Glutamatergic neuron (in vitro differentiated cells): ENCODE data around the gene RETSAT. TPM values are rescaled to one million over a fixed set of nuclear protein-coding genes. Genes with fewer than 3 reads are reported as not detected.

ENCODE experiments used
- total RNA-seq: library from RNA; stranded (reverse); fragmentation: NEBNext Ultra II Directional; extraction: Animal tissue kit (Norgen Biotek cat#: 25700); gene quantifications from one replicate; pipeline ENCODE4 v1.2.1, GENCODE V29; 2021; ENCODE audit not compliant: unreplicated experiment

The RETSAT gene
- total RNA-seq, 1 donor from 2014 or later: 39.4 TPM

Other genes with a start within 250 kb of the RETSAT start
- 6.6 TPM for gene TCF7L1, start 221.1 kb downstream of the RETSAT start, total RNA-seq
- 47.1 TPM for gene TGOLN2, start 26.5 kb downstream of the RETSAT start, total RNA-seq
- 18.0 TPM for gene ELMOD3, start 241 bp upstream of the RETSAT start, total RNA-seq
- gene CAPG, start 55.8 kb upstream of the RETSAT start, total RNA-seq: 15.5 TPM
- 0.64 TPM for gene SH2D6, start 64.2 kb upstream of the RETSAT start, total RNA-seq
- gene MAT2A, start 184.6 kb upstream of the RETSAT start, total RNA-seq: 302 TPM
- gene GGCX, start 207.0 kb upstream of the RETSAT start, total RNA-seq: 49.6 TPM
- gene VAMP8, start 223.1 kb upstream of the RETSAT start, total RNA-seq: 0.78 TPM
- gene VAMP5, start 229.9 kb upstream of the RETSAT start, total RNA-seq: 1.4 TPM
- 75.1 TPM for gene RNF181, start 241.2 kb upstream of the RETSAT start, total RNA-seq
- 18.1 TPM for gene TMEM150A, start 248.2 kb upstream of the RETSAT start, total RNA-seq